Measurements from ENCODE around the gene PLA2G15.
A peak's percentile ranks its signal among the peaks of the same experiment; 100 is the strongest.

DNA sequence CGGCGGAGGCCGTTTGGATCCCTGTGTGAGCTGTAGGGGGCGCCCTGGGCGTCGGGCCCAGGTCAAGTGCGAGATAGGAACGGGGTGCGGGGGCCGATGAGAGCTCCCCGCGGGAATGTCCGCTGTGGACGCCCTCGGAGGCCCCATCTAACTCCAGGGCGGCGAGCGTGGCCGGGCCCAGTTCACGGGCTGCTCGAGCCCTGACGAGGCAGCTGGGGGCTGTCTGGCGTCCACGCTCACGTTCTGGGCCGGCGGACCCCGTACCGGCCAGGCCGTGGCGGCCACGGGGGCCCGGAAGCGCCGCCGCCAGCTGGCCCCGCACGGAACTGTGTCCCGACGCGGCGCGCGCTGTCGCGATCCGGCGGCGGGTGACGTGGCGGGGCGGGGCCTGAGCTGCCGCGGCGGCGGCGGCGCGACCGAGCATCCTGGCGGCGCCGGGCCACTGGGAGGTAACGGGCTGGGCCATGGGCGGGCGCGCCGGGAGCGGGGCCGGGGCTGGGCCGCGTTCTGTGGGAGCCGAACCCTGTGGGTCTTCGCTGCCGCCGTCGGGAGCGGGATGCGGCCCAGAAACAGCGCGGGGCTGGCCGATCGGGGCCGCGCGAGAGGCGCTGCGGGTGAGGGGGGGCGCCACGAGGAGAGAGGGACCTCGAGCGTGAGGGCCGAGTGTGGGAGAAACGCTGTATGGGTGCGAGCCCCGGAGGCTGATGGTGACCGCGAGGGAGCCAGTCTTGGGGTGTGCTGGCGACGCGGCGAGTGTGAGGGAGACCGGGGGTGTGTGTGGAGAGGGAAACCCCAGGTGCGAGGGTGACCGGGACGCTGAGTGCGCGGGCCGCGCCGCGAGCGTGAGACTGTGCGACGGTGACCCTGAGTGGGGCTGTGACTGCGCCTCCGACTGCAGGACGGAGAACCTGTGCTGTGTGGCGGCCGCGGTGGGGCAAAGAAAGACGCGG is 19.2 kb downstream of the PLA2G15 start, which contains the start of gene SLC7A6:
- TF ChIP-seq, protein P1, sequence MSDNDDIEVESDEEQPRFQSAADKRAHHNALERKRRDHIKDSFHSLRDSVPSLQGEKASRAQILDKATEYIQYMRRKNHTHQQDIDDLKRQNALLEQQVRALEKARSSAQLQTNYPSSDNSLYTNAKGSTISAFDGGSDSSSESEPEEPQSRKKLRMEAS (IDR thresholded peaks at IDR 0.05) = peak; percentile 70
- TF ChIP-seq, protein P2, sequence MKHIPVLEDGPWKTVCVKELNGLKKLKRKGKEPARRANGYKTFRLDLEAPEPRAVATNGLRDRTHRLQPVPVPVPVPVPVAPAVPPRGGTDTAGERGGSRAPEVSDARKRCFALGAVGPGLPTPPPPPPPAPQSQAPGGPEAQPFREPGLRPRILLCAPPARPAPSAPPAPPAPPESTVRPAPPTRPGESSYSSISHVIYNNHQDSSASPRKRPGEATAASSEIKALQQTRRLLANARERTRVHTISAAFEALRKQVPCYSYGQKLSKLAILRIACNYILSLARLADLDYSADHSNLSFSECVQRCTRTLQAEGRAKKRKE (CRISPR knock-in tag; IDR thresholded peaks at IDR 0.05; ENCODE audit: low read depth) = no peak
- TF ChIP-seq, protein P3, sequence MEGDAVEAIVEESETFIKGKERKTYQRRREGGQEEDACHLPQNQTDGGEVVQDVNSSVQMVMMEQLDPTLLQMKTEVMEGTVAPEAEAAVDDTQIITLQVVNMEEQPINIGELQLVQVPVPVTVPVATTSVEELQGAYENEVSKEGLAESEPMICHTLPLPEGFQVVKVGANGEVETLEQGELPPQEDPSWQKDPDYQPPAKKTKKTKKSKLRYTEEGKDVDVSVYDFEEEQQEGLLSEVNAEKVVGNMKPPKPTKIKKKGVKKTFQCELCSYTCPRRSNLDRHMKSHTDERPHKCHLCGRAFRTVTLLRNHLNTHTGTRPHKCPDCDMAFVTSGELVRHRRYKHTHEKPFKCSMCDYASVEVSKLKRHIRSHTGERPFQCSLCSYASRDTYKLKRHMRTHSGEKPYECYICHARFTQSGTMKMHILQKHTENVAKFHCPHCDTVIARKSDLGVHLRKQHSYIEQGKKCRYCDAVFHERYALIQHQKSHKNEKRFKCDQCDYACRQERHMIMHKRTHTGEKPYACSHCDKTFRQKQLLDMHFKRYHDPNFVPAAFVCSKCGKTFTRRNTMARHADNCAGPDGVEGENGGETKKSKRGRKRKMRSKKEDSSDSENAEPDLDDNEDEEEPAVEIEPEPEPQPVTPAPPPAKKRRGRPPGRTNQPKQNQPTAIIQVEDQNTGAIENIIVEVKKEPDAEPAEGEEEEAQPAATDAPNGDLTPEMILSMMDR (IDR thresholded peaks at IDR 0.05) = peak; percentile 81
- no peak for TF ChIP-seq NR3C1 (IDR thresholded peaks at IDR 0.05)
- no peak for TF ChIP-seq CEBPB (IDR thresholded peaks at IDR 0.05)
- TF ChIP-seq KDM1A (IDR thresholded peaks at IDR 0.05; ENCODE audit: low read depth) = no peak
- TF ChIP-seq BHLHE40 (IDR thresholded peaks at IDR 0.05; ENCODE audit: low read depth, low read length) = no peak
